OCI-LY7 (cell line): ENCODE results near the gene COPB2. TPM values are rescaled to one million over a fixed set of nuclear protein-coding genes. Genes with fewer than 3 reads are reported as not detected.

Experiments
- BruUV-seq: library from RNA; stranded (reverse); fragments of 400-500 nt; replicated peaks from 2 replicates; lab custom pipeline; 2021; lab: Mats Ljungman, UMichigan
- CTCF ChIA-PET: fragments of 300-600 bp; sonication (Branson Sonifier 250); formaldehyde crosslinking; loops from one replicate; lab custom pipeline; 2022; ENCODE audit warnings: antibody characterized with exemption; ENCODE audit not compliant: unreplicated experiment; lab: Charles Lee
- POLR2A ChIA-PET: fragments of 300-600 bp; sonication (Branson Sonifier 250); formaldehyde crosslinking; loops from one replicate; lab custom pipeline; 2022; ENCODE audit warnings: antibody characterized with exemption; lab: Charles Lee
- DNase-seq: peaks from one replicate; pipeline ENCODE4 v3.0.0-alpha.2; 2015; ENCODE audit warnings: low spot score
- H2AFZ ChIP-seq: fragments of 200-600 bp; sonication (generic), shearing (Covaris generic); 2 replicates; pipeline ENCODE4 v1.6.1; 2014; ENCODE audit warnings: mild to moderate bottlenecking, antibody characterized with exemption, low read length, moderate library complexity
- H3K27ac ChIP-seq: fragments of 200-600 bp; sonication (generic); 2 replicates; pipeline ENCODE4 v1.5.1; 2014; ENCODE audit warnings: mixed run types, low read depth, mild to moderate bottlenecking, moderate library complexity, low read length, inconsistent platforms; ENCODE audit not compliant: poor library complexity, severe bottlenecking
- H3K36me3 ChIP-seq: fragments of 200-600 bp; sonication (generic); 2 replicates; pipeline ENCODE4 v1.6.1; 2014; ENCODE audit warnings: mild to moderate bottlenecking, antibody characterized with exemption, low read length, moderate library complexity, mixed read lengths; ENCODE audit not compliant: insufficient read depth
- H3K4me1 ChIP-seq: fragments of 200-600 bp; sonication (generic); 2 replicates; pipeline ENCODE4 v1.5.1; 2014; ENCODE audit warnings: mild to moderate bottlenecking, low read length; ENCODE audit not compliant: insufficient read depth, poor library complexity, severe bottlenecking
- H3K4me2 ChIP-seq: fragments of 200-600 bp; sonication (generic); 2 replicates; pipeline ENCODE4 v1.6.1; 2014; ENCODE audit warnings: mild to moderate bottlenecking, low read length
- H3K4me3 ChIP-seq: fragments of 200-600 bp; sonication (generic); 2 replicates; pipeline ENCODE4 v1.5.1; 2014; ENCODE audit warnings: mild to moderate bottlenecking, low read depth, low read length; ENCODE audit not compliant: poor library complexity, severe bottlenecking
- H3K79me2 ChIP-seq: fragments of 200-600 bp; sonication (generic); 2 replicates; pipeline ENCODE4 v1.6.1; 2016; ENCODE audit warnings: low read depth, mild to moderate bottlenecking, low read length, moderate library complexity, mixed read lengths; ENCODE audit not compliant: insufficient read depth
- H3K9me2 ChIP-seq: fragments of 200-600 bp; sonication (generic); 2 replicates; pipeline ENCODE4 v1.6.1; 2016; ENCODE audit warnings: mild to moderate bottlenecking, low read length, mixed read lengths; ENCODE audit not compliant: insufficient read depth
- H3K9me3 ChIP-seq: fragments of 200-600 bp; sonication (generic); 2 replicates; pipeline ENCODE4 v1.6.1; 2014; ENCODE audit warnings: mild to moderate bottlenecking, mixed run types, low read length, mixed read lengths
- H4K20me1 ChIP-seq: fragments of 200-600 bp; sonication (generic); 2 replicates; pipeline ENCODE4 v1.6.1; 2014; ENCODE audit warnings: mild to moderate bottlenecking, antibody characterized with exemption, low read length, moderate library complexity, mixed read lengths; ENCODE audit not compliant: insufficient read depth
- EZH2phosphoT487 ChIP-seq: fragments of 200-600 bp; sonication (generic); IDR thresholded peaks from 2 replicates; pipeline ENCODE4 v1.6.1; 2018; ENCODE audit warnings: low read depth, borderline replicate concordance, mild to moderate bottlenecking, mixed run types, antibody characterized with exemption, low read length, moderate library complexity, mixed read lengths
- intact Hi-C: fragments of 100-400 bp; cut with micrococcal nuclease; formaldehyde crosslinking; loops from one replicate; pipeline ENCODE4 v1.10.0; 2022; ENCODE audit not compliant: unreplicated experiment
- total RNA-seq, 2 experiments: library from RNA; depleted of rRNA in 1 of 2; stranded (reverse); fragments of >200 nt in 1 of 2; shearing (Covaris generic) in 1 of 2; gene quantifications; 2 replicates each; pipeline ENCODE4 v1.2.3, GENCODE V29; 2014 to 2022
- TF ChIP-seq, protein P1 (sequence below): fragments of 200-600 bp; sonication (generic); conservative IDR thresholded peaks from 2 replicates; pipeline ENCODE4 v1.5.1; 2014; ENCODE audit warnings: mild to moderate bottlenecking, antibody characterized with exemption, low read length, moderate library complexity, mixed read lengths

COPB2 gene
- total RNA-seq, 2 experiments from 2014 or later: 67.9 to 106 TPM

DNA sequence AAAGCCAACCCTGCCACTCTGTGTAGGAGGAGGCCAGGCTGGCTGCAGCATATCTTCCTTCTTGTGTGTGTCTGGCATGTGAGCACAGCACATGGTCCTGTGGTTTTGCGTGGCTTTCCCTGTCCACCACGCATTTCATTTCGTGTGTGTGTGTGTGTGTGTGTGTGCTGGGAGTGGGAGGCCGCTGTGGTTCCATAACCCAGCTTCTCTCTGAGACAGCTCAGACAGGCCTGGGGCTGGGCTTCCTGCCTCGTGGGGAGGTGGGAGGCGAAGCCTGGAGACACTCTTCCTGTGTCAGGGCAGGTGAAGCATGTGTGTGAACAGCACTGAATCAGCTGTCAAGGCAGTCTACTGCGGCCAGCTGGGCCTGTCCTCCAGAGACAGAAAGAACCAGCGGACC, 61.6 kb downstream of the COPB2 start:
- BruUV-seq: no TSS peak
- TF ChIP-seq, protein P1, sequence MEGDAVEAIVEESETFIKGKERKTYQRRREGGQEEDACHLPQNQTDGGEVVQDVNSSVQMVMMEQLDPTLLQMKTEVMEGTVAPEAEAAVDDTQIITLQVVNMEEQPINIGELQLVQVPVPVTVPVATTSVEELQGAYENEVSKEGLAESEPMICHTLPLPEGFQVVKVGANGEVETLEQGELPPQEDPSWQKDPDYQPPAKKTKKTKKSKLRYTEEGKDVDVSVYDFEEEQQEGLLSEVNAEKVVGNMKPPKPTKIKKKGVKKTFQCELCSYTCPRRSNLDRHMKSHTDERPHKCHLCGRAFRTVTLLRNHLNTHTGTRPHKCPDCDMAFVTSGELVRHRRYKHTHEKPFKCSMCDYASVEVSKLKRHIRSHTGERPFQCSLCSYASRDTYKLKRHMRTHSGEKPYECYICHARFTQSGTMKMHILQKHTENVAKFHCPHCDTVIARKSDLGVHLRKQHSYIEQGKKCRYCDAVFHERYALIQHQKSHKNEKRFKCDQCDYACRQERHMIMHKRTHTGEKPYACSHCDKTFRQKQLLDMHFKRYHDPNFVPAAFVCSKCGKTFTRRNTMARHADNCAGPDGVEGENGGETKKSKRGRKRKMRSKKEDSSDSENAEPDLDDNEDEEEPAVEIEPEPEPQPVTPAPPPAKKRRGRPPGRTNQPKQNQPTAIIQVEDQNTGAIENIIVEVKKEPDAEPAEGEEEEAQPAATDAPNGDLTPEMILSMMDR: no peak
- TF ChIP-seq EZH2phosphoT487: no peak
- H3K4me2 ChIP-seq: no peak overlapping the region
- intact Hi-C loops: loop anchor here (2.0 kb wide), 1 partner anchor 215 kb away; no protein-coding TSS in a partner anchor
- H3K9me3 ChIP-seq: no peaks in the 10 kb centered on the region
- no peaks in the 10 kb centered on the region for H3K79me2 ChIP-seq
- no peaks in the 10 kb centered on the region for H3K36me3 ChIP-seq
- H3K4me3 ChIP-seq: no peak overlapping the region
- DNase-seq: no peak
- no peaks in the 10 kb centered on the region for H3K4me1 ChIP-seq
- ChIA-PET CTCF (no interaction called here), POLR2A (no interaction called here)
- H4K20me1 ChIP-seq: no peaks in the 10 kb centered on the region
- H2AFZ ChIP-seq: no peak overlapping the region
- H3K27ac ChIP-seq: no peak overlapping the region
- no peaks in the 10 kb centered on the region for H3K9me2 ChIP-seq

DNA sequence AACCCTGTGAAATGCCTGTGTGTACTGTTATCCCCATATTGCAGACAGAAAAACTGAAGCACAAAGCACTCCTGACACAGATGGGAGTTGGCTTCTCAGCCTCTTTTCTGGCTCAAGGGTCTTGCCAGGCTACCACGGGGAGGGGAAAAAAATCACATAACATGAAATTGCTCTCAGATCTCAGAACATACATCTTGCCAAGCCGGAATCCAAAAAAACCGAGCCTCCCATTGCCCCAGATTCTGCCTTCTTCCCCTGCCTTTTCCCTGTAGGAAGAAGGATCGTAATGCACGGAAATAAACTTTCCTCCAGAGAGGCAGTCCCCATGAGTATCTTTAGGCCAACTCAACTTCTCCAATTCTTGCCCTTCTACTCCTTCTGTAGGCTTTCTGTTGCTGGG, 62.2 kb downstream of the COPB2 start:
- TF ChIP-seq, protein P1: no peak
- TF ChIP-seq EZH2phosphoT487: no peak
- Histone ChIP-seq H3K9me3 (no peaks in the 10 kb centered on the region), H3K4me1 (no peaks in the 10 kb centered on the region), H3K4me3 (no peak overlapping the region), H3K4me2 (no peak overlapping the region), H3K27ac (no peak overlapping the region), H4K20me1 (no peaks in the 10 kb centered on the region), H3K79me2 (no peaks in the 10 kb centered on the region), H3K9me2 (no peaks in the 10 kb centered on the region), H3K36me3 (no peaks in the 10 kb centered on the region), H2AFZ (no peak overlapping the region)
- intact Hi-C loops: no loop called here
- DNase-seq: no peak
- CTCF ChIA-PET: no interaction called here
- POLR2A ChIA-PET: no interaction called here
- no TSS peak for BruUV-seq

DNA sequence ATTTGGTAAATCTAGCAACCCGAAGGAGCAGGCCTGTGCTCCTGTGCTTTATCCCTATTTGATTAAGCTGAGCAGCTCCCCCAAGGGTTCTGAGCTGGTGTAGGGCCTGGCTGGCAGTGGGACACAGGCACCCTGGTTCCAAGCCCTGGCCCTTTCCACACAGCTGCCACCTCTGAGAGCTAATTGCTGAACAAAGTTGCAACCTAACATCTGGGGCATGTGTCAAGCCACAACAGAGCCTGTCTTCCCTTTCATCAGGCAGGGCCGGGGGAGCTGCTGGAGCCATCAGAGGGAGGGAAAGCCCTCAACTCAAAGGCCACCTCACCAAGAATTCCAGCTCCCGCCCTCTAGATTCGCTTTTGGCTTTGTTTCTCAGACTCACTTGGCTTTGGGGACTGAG, 62.7 kb downstream of the COPB2 start:
- intact Hi-C loops: no loop called here
- no peak overlapping the region for H3K4me2 ChIP-seq
- no peaks in the 10 kb centered on the region for H3K9me2 ChIP-seq
- H3K4me1 ChIP-seq: no peaks in the 10 kb centered on the region
- TF ChIP-seq, protein P1: no peak
- no peak for TF ChIP-seq EZH2phosphoT487
- no peaks in the 10 kb centered on the region for H3K9me3 ChIP-seq
- no peak overlapping the region for H3K4me3 ChIP-seq
- ChIA-PET CTCF (no interaction called here), POLR2A (no interaction called here)
- no peak for DNase-seq
- no peaks in the 10 kb centered on the region for H4K20me1 ChIP-seq
- H3K36me3 ChIP-seq: no peaks in the 10 kb centered on the region
- H3K27ac ChIP-seq: no peak overlapping the region
- H2AFZ ChIP-seq: no peak overlapping the region
- no TSS peak for BruUV-seq
- no peaks in the 10 kb centered on the region for H3K79me2 ChIP-seq
